ENCODE data around the gene OTULINL.
A peak's percentile ranks its signal among the peaks of the same experiment; 100 is the strongest.

Gene OTULINL

GRCh38 chr5:14600846-14601245 lies 19.3 kb downstream of the OTULINL start:
- DNase-seq (ENCODE audit: low spot score): no peak

GRCh38 chr5:14603141-14603540 lies 21.5 kb downstream of the OTULINL start:
- DNase-seq (ENCODE audit: low spot score): no peak

GRCh38 chr5:14607104-14607503 lies 25.5 kb downstream of the OTULINL start:
- no peak for DNase-seq (ENCODE audit: low spot score)

GRCh38 chr5:14608169-14608568 lies 26.6 kb downstream of the OTULINL start:
- no peak for DNase-seq (ENCODE audit: low spot score)

GRCh38 chr5:14611737-14612136 lies 30.1 kb downstream of the OTULINL start:
- no peak for DNase-seq (ENCODE audit: low spot score)

GRCh38 chr5:14614490-14614889 lies 32.9 kb downstream of the OTULINL start:
- no peak for DNase-seq (ENCODE audit: low spot score)

- DNase-seq (ENCODE audit: low spot score): no peak
These were observed 33.8 kb downstream of the OTULINL start for GRCh38 chr5:14615365-14615764.

GRCh38 chr5:14617441-14617840 lies 35.8 kb downstream of the OTULINL start:
- DNase-seq (ENCODE audit: low spot score): no peak

GRCh38 chr5:14627270-14627669 lies 45.7 kb downstream of the OTULINL start:
- DNase-seq (ENCODE audit: low spot score): no peak

GRCh38 chr5:14628346-14628745 lies 46.8 kb downstream of the OTULINL start:
- DNase-seq (ENCODE audit: low spot score): peak; percentile 16

GRCh38 chr5:14630671-14631070 lies 49.1 kb downstream of the OTULINL start:
- no peak for DNase-seq (ENCODE audit: low spot score)

GRCh38 chr5:14635656-14636055 lies 54.1 kb downstream of the OTULINL start:
- no peak for DNase-seq (ENCODE audit: low spot score)

GRCh38 chr5:14640765-14641164 lies 59.2 kb downstream of the OTULINL start:
- no peak for DNase-seq (ENCODE audit: low spot score)

- DNase-seq (ENCODE audit: low spot score): no peak
These were observed 63.1 kb downstream of the OTULINL start for GRCh38 chr5:14644623-14645237.

GRCh38 chr5:14650052-14650451 lies 68.5 kb downstream of the OTULINL start:
- DNase-seq (ENCODE audit: low spot score): no peak

GRCh38 chr5:14655146-14655741 lies 73.7 kb downstream of the OTULINL start:
- no peak for DNase-seq (ENCODE audit: low spot score)

- no peak for DNase-seq (ENCODE audit: low spot score)
These were observed 75.3 kb downstream of the OTULINL start for GRCh38 chr5:14656898-14657297.

GRCh38 chr5:14659821-14660607 lies 78.4 kb downstream of the OTULINL start:
- DNase-seq (ENCODE audit: low spot score): no peak

GRCh38 chr5:14660833-14661232 lies 79.2 kb downstream of the OTULINL start:
- no peak for DNase-seq (ENCODE audit: low spot score)
